HL-60 (cell line): ENCODE measurements around the gene ATP2B1.

Experiments
- DNase-seq, 2 experiments: peaks; one replicate each; pipeline ENCODE4 v3.0.0-alpha.2; 2010 to 2020; ENCODE audit warnings: low read depth in 1 of 2, low spot score in 1 of 2
- H3K27ac ChIP-seq: fragments of 250-450 bp; sonication (Bioruptor Pico); replicated peaks from 2 replicates; pipeline ENCODE4 v1.5.1; 2020; ENCODE audit warnings: mild to moderate bottlenecking, moderate library complexity
- H3K27me3 ChIP-seq: fragments of 250-450 bp; sonication (Bioruptor Pico); 2 replicates; pipeline ENCODE4 v1.5.1; 2021; ENCODE audit warnings: mild to moderate bottlenecking, moderate library complexity; ENCODE audit not compliant: insufficient read depth, poor library complexity, severe bottlenecking
- H3K4me3 ChIP-seq: replicated peaks from 2 replicates; pipeline ENCODE4 v1.5.1; 2011; ENCODE audit warnings: mild to moderate bottlenecking, control low read depth, low read length; ENCODE audit not compliant: insufficient read depth
- CTCF ChIP-seq: IDR thresholded peaks from one replicate; pipeline ENCODE4 v1.5.1; 2011; ENCODE audit warnings: low read length, control low read depth, inconsistent platforms; ENCODE audit not compliant: insufficient read depth
- GABPA ChIP-seq: IDR thresholded peaks from 2 replicates; pipeline ENCODE4 v1.6.1; 2012; ENCODE audit warnings: low read depth
- POLR2AphosphoS5 ChIP-seq: IDR thresholded peaks from 2 replicates; pipeline ENCODE4 v1.6.1; 2012; ENCODE audit warnings: low read depth
- SPI1 ChIP-seq: IDR thresholded peaks from 2 replicates; pipeline ENCODE4 v1.6.1; 2012; ENCODE audit warnings: low read depth, mild to moderate bottlenecking, borderline replicate concordance
- TF ChIP-seq, protein P1 (sequence below): IDR thresholded peaks from 2 replicates; pipeline ENCODE4 v1.6.1; 2012; ENCODE audit warnings: low read depth; ENCODE audit not compliant: insufficient replicate concordance

ATP2B1 gene

GRCh38 chr12:89712706-89713105, 4.1 kb upstream of the ATP2B1 start:
- no peak for DNase-seq
- Histone ChIP-seq H3K27me3 (no peaks in the 10 kb centered on the region), H3K27ac (no peak overlapping the region), H3K4me3 (no peak overlapping the region)
- TF ChIP-seq SPI1 (no peak), CTCF (no peak), POLR2AphosphoS5 (no peak), GABPA (no peak)
- TF ChIP-seq, protein P1, sequence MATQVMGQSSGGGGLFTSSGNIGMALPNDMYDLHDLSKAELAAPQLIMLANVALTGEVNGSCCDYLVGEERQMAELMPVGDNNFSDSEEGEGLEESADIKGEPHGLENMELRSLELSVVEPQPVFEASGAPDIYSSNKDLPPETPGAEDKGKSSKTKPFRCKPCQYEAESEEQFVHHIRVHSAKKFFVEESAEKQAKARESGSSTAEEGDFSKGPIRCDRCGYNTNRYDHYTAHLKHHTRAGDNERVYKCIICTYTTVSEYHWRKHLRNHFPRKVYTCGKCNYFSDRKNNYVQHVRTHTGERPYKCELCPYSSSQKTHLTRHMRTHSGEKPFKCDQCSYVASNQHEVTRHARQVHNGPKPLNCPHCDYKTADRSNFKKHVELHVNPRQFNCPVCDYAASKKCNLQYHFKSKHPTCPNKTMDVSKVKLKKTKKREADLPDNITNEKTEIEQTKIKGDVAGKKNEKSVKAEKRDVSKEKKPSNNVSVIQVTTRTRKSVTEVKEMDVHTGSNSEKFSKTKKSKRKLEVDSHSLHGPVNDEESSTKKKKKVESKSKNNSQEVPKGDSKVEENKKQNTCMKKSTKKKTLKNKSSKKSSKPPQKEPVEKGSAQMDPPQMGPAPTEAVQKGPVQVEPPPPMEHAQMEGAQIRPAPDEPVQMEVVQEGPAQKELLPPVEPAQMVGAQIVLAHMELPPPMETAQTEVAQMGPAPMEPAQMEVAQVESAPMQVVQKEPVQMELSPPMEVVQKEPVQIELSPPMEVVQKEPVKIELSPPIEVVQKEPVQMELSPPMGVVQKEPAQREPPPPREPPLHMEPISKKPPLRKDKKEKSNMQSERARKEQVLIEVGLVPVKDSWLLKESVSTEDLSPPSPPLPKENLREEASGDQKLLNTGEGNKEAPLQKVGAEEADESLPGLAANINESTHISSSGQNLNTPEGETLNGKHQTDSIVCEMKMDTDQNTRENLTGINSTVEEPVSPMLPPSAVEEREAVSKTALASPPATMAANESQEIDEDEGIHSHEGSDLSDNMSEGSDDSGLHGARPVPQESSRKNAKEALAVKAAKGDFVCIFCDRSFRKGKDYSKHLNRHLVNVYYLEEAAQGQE, result no peak

DNA sequence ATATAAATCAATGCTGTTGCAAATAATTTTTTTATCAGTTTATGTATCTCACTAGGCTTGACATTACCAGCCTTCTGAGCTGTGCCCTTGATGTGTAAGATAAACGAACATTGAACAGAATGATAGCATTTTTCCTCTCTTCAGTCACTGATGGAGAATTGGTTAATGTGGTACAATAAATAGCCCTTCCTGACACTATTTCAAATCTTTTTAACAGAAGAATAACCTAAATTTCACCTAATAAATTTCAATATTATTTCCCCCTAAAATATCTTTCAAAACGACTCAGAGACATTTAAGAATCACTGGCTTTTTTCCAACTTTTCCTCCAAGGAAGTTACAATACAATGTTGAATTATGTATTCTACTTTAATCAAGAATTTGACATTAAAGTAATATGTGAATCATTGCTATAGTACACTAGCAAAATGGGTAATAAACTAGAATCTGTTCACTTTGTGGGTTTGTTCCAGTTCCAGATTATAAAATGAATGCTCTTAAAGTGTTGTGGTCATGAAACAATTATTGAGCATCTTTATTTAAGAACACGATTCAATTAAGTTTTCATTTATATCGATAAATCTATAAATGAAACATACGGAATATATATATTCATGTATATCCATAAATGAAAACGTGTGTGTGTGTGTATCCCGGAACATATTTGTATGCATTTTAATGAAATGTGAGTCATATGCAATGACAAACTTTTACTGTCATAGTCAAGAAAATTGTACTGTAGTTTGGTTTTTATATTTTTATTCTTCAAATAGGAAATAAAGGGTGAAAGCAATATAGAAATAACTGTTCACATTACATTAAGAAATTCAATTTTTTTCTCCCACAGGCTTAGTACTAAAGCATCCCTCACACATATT, 2.5 kb upstream of the ATP2B1 start:
- no peaks in the 10 kb centered on the region for H3K27me3 ChIP-seq
- no peak for DNase-seq
- no peak for TF ChIP-seq CTCF
- H3K4me3 ChIP-seq, result no peak overlapping the region
- no peak overlapping the region for H3K27ac ChIP-seq

- peak in 1 of 2 experiments; percentile 41 for DNase-seq
- Histone ChIP-seq H3K4me3 (peak overlapping the region; percentile 85), H3K27ac (peak overlapping the region; percentile 81), H3K27me3 (no peaks in the 10 kb centered on the region)
- TF ChIP-seq POLR2AphosphoS5, result no peak
- TF ChIP-seq CTCF, result no peak
- TF ChIP-seq, protein P1, result no peak
- TF ChIP-seq GABPA, result no peak
- no peak for TF ChIP-seq SPI1
These were observed 1.6 kb upstream of the ATP2B1 start for GRCh38 chr12:89709995-89710872.
